Heart left ventricle (tissue), 16 donors: ENCODE data around the gene PHF24. TPM values are rescaled to one million over a fixed set of nuclear protein-coding genes. Genes with fewer than 3 reads are reported as not detected.

Source experiments
- ATAC-seq, 4 donors: fragments of 200-7000 bp; cut with Tn5 transposase; one replicate each; pipeline ENCODE4 v1.9.1; 2020 to 2022; ENCODE audit warnings: moderate library complexity in 4 of 4, mild to moderate bottlenecking in 3 of 4, moderate number of reproducible peaks in 1 of 4
- DNase-seq, 5 donors: peaks; one replicate each; pipeline ENCODE4 v3.0.0-alpha.2; 2020
- H3K27ac ChIP-seq, 12 donors: fragments of 200-600 bp; sonication (generic) in 4 of 12; one replicate each; pipeline versions ENCODE4 v1.5.0 to v1.8.0; 2016 to 2022; ENCODE audit warnings: mild to moderate bottlenecking in 2 of 12
- H3K27me3 ChIP-seq, 9 donors: fragments of 200-600 bp; sonication (generic) in 2 of 9; one replicate each; pipeline versions ENCODE4 v1.5.1 to v1.8.0; 2016 to 2022; ENCODE audit warnings: mild to moderate bottlenecking in 3 of 9
- H3K36me3 ChIP-seq, 9 donors: fragments of 200-600 bp; sonication (generic) in 2 of 9; one replicate each; pipeline versions ENCODE4 v1.5.0 to v1.8.0; 2018 to 2022; ENCODE audit warnings: mild to moderate bottlenecking in 2 of 9
- H3K4me1 ChIP-seq, 12 donors: fragments of 200-600 bp; sonication (generic) in 4 of 12; one replicate each; pipeline versions ENCODE4 v1.5.0 to v1.8.0; 2016 to 2022; ENCODE audit warnings: mild to moderate bottlenecking in 3 of 12
- H3K4me3 ChIP-seq, 12 donors: fragments of 200-600 bp; sonication (generic) in 4 of 12; one replicate each; pipeline versions ENCODE4 v1.5.0 to v1.8.0; 2017 to 2022; ENCODE audit warnings: mild to moderate bottlenecking in 9 of 12, moderate library complexity in 4 of 12
- H3K9me3 ChIP-seq, 12 donors: fragments of 200-600 bp; sonication (generic) in 4 of 12; one replicate each; pipeline versions ENCODE4 v1.5.0 to v1.8.0; 2016 to 2022; ENCODE audit warnings: mild to moderate bottlenecking in 1 of 12
- POLR2A ChIP-seq, 2 donors: fragments of 450-650 bp; IDR thresholded peaks; one replicate each; pipeline ENCODE4 v1.6.1; 2017; ENCODE audit warnings: antibody characterized with exemption in 2 of 2, mild to moderate bottlenecking in 2 of 2, moderate library complexity in 2 of 2
- WGBS, 4 donors: extraction: QIAGEN DNeasy Blood & Tissue Kit in 2 of 4; methylation state at CpG; one replicate each; pipeline versions ENCODE4 v1.1.5 to v1.1.7; 2013 to 2018; 5-methylcytosine and 5-hydroxymethylcytosine counted together
- intact Hi-C, 10 donors: fragments of 100-400 bp; cut with DNase I; formaldehyde crosslinking; loops; one replicate each; pipeline versions ENCODE4 v1.11.1 to v1.14.2; 2022
- polyA plus RNA-seq, 2 donors: library from polyadenylated mRNA; stranded (reverse); fragments of 200-250 nt; gene quantifications; one replicate each; pipeline ENCODE4 v1.2.3, GENCODE V29; 2013
- total RNA-seq, 9 donors: library from RNA; depleted of rRNA in 2 of 9; stranded (reverse); fragments of >200 nt in 2 of 9; fragmentation: NEBNext Ultra II Directional in 3 of 9; extraction: Animal tissue kit (Norgen Biotek cat#: 25700) in 3 of 9; gene quantifications; one replicate each; pipeline versions ENCODE4 v1.1.0 to v1.2.4, GENCODE V29; 2016 to 2023
- TF ChIP-seq, protein P1 (sequence below), 12 donors: fragments of 200-600 bp; sonication (generic) in 4 of 12; IDR thresholded peaks; one replicate each; pipeline versions ENCODE4 v1.5.0 to v1.8.0; 2018 to 2022; ENCODE audit warnings: antibody characterized with exemption in 12 of 12, mild to moderate bottlenecking in 5 of 12
- donor health status: ischemic (EF 13 %, LVEDD 7.1; RV severe dilation, severe dysfunction).
- donor health status: healthy with polysubstance abuse.
- donor health status: DM: no; HTN: yes; CAD: no.
- donor health status: DM: no; HTN: no; CAD: no.
- donor health status: ischemic (EF 25% LVEDD 6.9; RV normal size, moderate dysfunction).
- donor health status: ischemic (EF 25% LVEDD 5.7; RV mildly dilated, moderate dysfunction).
- donor health status: healthy.
- donor health status: DM: yes; HTN: yes; CAD: no.
- donor health status: ischemic (EF 35%, LVEDD 5.7; RV mildly dilated, moderate dysfunction).
- donor health status: nonischemic (EF 11% LVEDD 7.7; RV severe dilation, severe dysfunction).
- donor health status: DM: yes; HTN: yes; CAD: no.
- donor health status: PGD.
- donor health status: ischemic (EF 29% LVEDD 5.4; RV normal size, mild dysfunction).
- donor health status: nonischemic (EF 23%, LVEDD 6.1; RV moderate dilation, normal function).

The PHF24 gene
- total and polyA plus RNA-seq, 11 donors: 0.06 to 2.2 (median 0.24) TPM; not detected in 1

- Histone ChIP-seq H3K27ac (peak overlapping the region in 8 of 12 donors; percentile 13 to 99 (median 96)), H3K36me3 (peaks cover 0 to 32% (median 20%) of the 10 kb centered on the region in 9 donors), H3K4me3 (no peak overlapping the region), H3K27me3 (no peaks in the 10 kb centered on the region), H3K4me1 (peaks cover 8 to 71% (median 49%) of the 10 kb centered on the region in 12 donors), H3K9me3 (no peaks in the 10 kb centered on the region)
- TF ChIP-seq POLR2A (IDR thresholded peaks at IDR 0.05): no peak
- TF ChIP-seq, protein P1, sequence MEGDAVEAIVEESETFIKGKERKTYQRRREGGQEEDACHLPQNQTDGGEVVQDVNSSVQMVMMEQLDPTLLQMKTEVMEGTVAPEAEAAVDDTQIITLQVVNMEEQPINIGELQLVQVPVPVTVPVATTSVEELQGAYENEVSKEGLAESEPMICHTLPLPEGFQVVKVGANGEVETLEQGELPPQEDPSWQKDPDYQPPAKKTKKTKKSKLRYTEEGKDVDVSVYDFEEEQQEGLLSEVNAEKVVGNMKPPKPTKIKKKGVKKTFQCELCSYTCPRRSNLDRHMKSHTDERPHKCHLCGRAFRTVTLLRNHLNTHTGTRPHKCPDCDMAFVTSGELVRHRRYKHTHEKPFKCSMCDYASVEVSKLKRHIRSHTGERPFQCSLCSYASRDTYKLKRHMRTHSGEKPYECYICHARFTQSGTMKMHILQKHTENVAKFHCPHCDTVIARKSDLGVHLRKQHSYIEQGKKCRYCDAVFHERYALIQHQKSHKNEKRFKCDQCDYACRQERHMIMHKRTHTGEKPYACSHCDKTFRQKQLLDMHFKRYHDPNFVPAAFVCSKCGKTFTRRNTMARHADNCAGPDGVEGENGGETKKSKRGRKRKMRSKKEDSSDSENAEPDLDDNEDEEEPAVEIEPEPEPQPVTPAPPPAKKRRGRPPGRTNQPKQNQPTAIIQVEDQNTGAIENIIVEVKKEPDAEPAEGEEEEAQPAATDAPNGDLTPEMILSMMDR (IDR thresholded peaks at IDR 0.05): no peak
- intact Hi-C loops: no loop called here
- 95 to 96% (median 95%) methylated on average over 17 to 26 of the region's 26 CpGs for WGBS, 4 donors
- no peak for DNase-seq
- ATAC-seq: no peak
Observed at GRCh38 chr9:34996181-34996904, 38.3 kb downstream of the PHF24 start.

GRCh38 chr9:34996905-34997279, 38.8 kb downstream of the PHF24 start:
- H3K4me3 ChIP-seq: no peak overlapping the region
- H3K36me3 ChIP-seq: peaks cover 0 to 32% (median 20%) of the 10 kb centered on the region in 9 donors
- intact Hi-C loops: no loop called here
- H3K9me3 ChIP-seq: no peaks in the 10 kb centered on the region
- DNase-seq (no peak), ATAC-seq (no peak)
- WGBS, 4 donors: 66 to 77% (median 75%) methylated on average over 10 of the region's 10 CpGs
- H3K4me1 ChIP-seq: peaks cover 8 to 66% (median 45%) of the 10 kb centered on the region in 12 donors
- no peaks in the 10 kb centered on the region for H3K27me3 ChIP-seq
- peak overlapping the region in 3 of 12 donors; percentile 31 to 56 (median 33) for H3K27ac ChIP-seq
- TF ChIP-seq POLR2A (IDR thresholded peaks at IDR 0.05): no peak
- TF ChIP-seq, protein P1 (IDR thresholded peaks at IDR 0.05): no peak

GRCh38 chr9:34997379-34997781, 39.3 kb downstream of the PHF24 start:
- intact Hi-C loops: no loop called here
- no peak for TF ChIP-seq POLR2A (IDR thresholded peaks at IDR 0.05)
- TF ChIP-seq, protein P1 (IDR thresholded peaks at IDR 0.05): no peak
- no peak for DNase-seq
- ATAC-seq: no peak
- Histone ChIP-seq H3K4me1 (peaks cover 8 to 61% (median 41%) of the 10 kb centered on the region in 12 donors), H3K36me3 (peaks cover 0 to 32% (median 20%) of the 10 kb centered on the region in 9 donors), H3K9me3 (no peaks in the 10 kb centered on the region), H3K4me3 (no peak overlapping the region), H3K27me3 (no peaks in the 10 kb centered on the region), H3K27ac (peak overlapping the region in 4 of 12 donors; percentile 31 to 56 (median 44))

DNA sequence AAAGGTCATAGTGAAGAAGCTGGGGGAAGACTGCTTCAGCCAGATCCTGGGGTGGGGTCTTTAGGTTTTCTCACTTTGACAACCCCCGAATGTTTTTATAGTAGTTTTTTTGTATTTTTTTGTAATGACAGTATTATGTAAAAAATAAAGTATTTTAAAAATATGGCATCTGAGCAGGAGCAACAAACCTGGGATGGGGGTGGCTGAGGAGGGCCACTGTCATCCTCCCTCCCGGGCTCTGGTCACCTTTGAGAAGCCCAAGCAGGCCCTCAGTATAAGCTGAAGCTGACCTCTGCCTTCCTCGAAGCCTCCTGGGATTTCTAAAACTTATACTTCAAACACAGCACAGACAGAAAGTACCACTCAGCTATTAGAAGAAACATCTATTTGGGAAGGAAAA, 40.2 kb downstream of the PHF24 start:
- H3K4me1 ChIP-seq: peaks cover 3 to 52% (median 32%) of the 10 kb centered on the region in 12 donors
- H3K9me3 ChIP-seq: no peaks in the 10 kb centered on the region
- WGBS, 4 donors: 75 to 85% (median 82%) methylated on average over 3 of the region's 3 CpGs
- no peaks in the 10 kb centered on the region for H3K27me3 ChIP-seq
- H3K4me3 ChIP-seq: no peak overlapping the region
- intact Hi-C loops: no loop called here
- H3K36me3 ChIP-seq: peaks cover 0 to 32% (median 20%) of the 10 kb centered on the region in 9 donors
- no peak for DNase-seq
- no peak for ATAC-seq
- H3K27ac ChIP-seq: peak overlapping the region in 4 of 12 donors; percentile 31 to 56 (median 44)
- TF ChIP-seq POLR2A (IDR thresholded peaks at IDR 0.05): no peak
- TF ChIP-seq, protein P1 (IDR thresholded peaks at IDR 0.05): no peak
